Measurements from ENCODE around the gene ACTRT3.
"Not testable (repeated sequence)": the region's sequence is repeated elsewhere in the genome, so short reads cannot be mapped to it uniquely, and the experiment has no call there.

The ACTRT3 gene

GRCh38 chr3:169772305-169772896 is 3.0 kb upstream of the ACTRT3 start:
- peak; percentile 89 for DNase-seq

GRCh38 chr3:169771497-169772304 is 2.3 kb upstream of the ACTRT3 start:
- peak; percentile 92 for DNase-seq

GRCh38 chr3:169764882-169765612 is 4.3 kb downstream of the ACTRT3 start, which contains the start of gene TERC:
TERC (minus strand) TSS chr3:169765060.
- peak; percentile 70 for DNase-seq

- no peak for DNase-seq
Measured at GRCh38 chr3:169764312-169764881, 5.0 kb downstream of the ACTRT3 start.

GRCh38 chr3:169760479-169760878 is 8.9 kb downstream of the ACTRT3 start:
- DNase-seq, result no peak

- no peak for DNase-seq
Measured at GRCh38 chr3:169759256-169759655, 10.1 kb downstream of the ACTRT3 start.

GRCh38 chr3:169758359-169758994 is 10.9 kb downstream of the ACTRT3 start:
- no peak for DNase-seq

GRCh38 chr3:169755488-169755887 is 13.9 kb downstream of the ACTRT3 start:
- no peak for DNase-seq

- no peak for DNase-seq
Measured at GRCh38 chr3:169754711-169755110, 14.7 kb downstream of the ACTRT3 start.

GRCh38 chr3:169751875-169752274 is 17.5 kb downstream of the ACTRT3 start:
- DNase-seq, result no peak

- DNase-seq, result no peak
Measured at GRCh38 chr3:169750665-169751064, 18.7 kb downstream of the ACTRT3 start.

- DNase-seq, result no peak
Measured at GRCh38 chr3:169748670-169749069, 20.7 kb downstream of the ACTRT3 start.

GRCh38 chr3:169746924-169747323 is 22.4 kb downstream of the ACTRT3 start:
- no peak for DNase-seq

GRCh38 chr3:169744366-169745054 is 24.9 kb downstream of the ACTRT3 start:
- no peak for DNase-seq

- no peak for DNase-seq
Measured at GRCh38 chr3:169739067-169739466, 30.3 kb downstream of the ACTRT3 start.

GRCh38 chr3:169731857-169732256 is 37.5 kb downstream of the ACTRT3 start:
- DNase-seq, result not testable (repeated sequence)

GRCh38 chr3:169722724-169723123 is 46.6 kb downstream of the ACTRT3 start:
- DNase-seq, result no peak

GRCh38 chr3:169718415-169718814 is 50.9 kb downstream of the ACTRT3 start:
- not testable (repeated sequence) for DNase-seq
